B cell (primary cell): Measurements from ENCODE around the gene LCN9. TPM values are rescaled to one million over a fixed set of nuclear protein-coding genes. Genes with fewer than 3 reads are reported as not detected.

Experiments used
- ATAC-seq: fragments of 200-7000 bp; cut with Tn5 transposase; one replicate; pipeline ENCODE4 v1.10.0; 2021; ENCODE audit warnings: low read depth, mild to moderate bottlenecking, moderate number of reproducible peaks, moderate library complexity
- CTCF ChIA-PET: fragments of 350-600 bp; sonication (Branson Sonifier 250); formaldehyde crosslinking; loops from one replicate; lab custom pipeline; 2021; ENCODE audit warnings: antibody characterized with exemption, inconsistent platforms; lab: Charles Lee
- POLR2A ChIA-PET: fragments of 350-600 bp; sonication (Branson Sonifier 250); formaldehyde crosslinking; loops from one replicate; lab custom pipeline; 2021; ENCODE audit warnings: antibody characterized with exemption; lab: Charles Lee
- DNase-seq: peaks from one replicate; pipeline ENCODE4 v3.0.0; 2013
- H2AFZ ChIP-seq: 2 replicates; pipeline ENCODE4 v1.6.1; 2012; ENCODE audit warnings: mild to moderate bottlenecking, low read depth, low read length; ENCODE audit not compliant: insufficient read depth, poor library complexity, severe bottlenecking
- H3K27ac ChIP-seq, 2 donors: 1 replicate in 1 of 2; 2 replicates in 1 of 2; pipeline ENCODE4 v1.5.1; 2012 to 2013; ENCODE audit warnings: low read length in 2 of 2, mild to moderate bottlenecking in 2 of 2, moderate library complexity in 1 of 2
- H3K27me3 ChIP-seq, 4 experiments: fragments of 200-600 bp in 1 of 4; sonication (generic) in 1 of 4; replicated peaks in 1 of 4; 1 replicate in 2 of 4; 2 replicates in 2 of 4; pipeline versions ENCODE4 v1.6.1 to v1.7.0; 2013 to 2016; ENCODE audit warnings: low read length in 3 of 4, mild to moderate bottlenecking in 2 of 4, mixed read lengths in 1 of 4, moderate library complexity in 1 of 4; ENCODE audit not compliant: insufficient read depth in 4 of 4, control insufficient read depth in 3 of 4; ENCODE audit errors: control extremely low read depth in 1 of 4
- H3K36me3 ChIP-seq, 2 experiments: replicated peaks in 1 of 2; 1 replicate in 1 of 2; 2 replicates in 1 of 2; pipeline versions ENCODE4 v1.6.1 to v1.7.1; 2013; ENCODE audit warnings: low read length in 1 of 2; ENCODE audit not compliant: insufficient read depth in 2 of 2, control insufficient read depth in 1 of 2; ENCODE audit errors: control extremely low read depth in 1 of 2, extremely low read depth in 1 of 2
- H3K4me1 ChIP-seq, 2 donors: fragments of 200-600 bp in 1 of 2; sonication (generic) in 1 of 2; 1 replicate in 1 of 2; 2 replicates in 1 of 2; pipeline versions ENCODE4 v1.5.1 to v1.6.1; 2013 to 2017; ENCODE audit warnings: low read length in 2 of 2; ENCODE audit not compliant: control insufficient read depth in 2 of 2, insufficient read depth in 2 of 2
- H3K4me2 ChIP-seq: replicated peaks from 2 replicates; pipeline ENCODE3; 2012; ENCODE audit warnings: mild to moderate bottlenecking, low read depth, low read length; ENCODE audit not compliant: poor library complexity, severe bottlenecking
- H3K4me3 ChIP-seq, 5 experiments: fragments of 200-600 bp in 1 of 5; sonication (generic) in 1 of 5; 1 replicate in 3 of 5; 2 replicates in 2 of 5; pipeline versions ENCODE4 v1.5.1 to v1.7.0; 2011 to 2016; ENCODE audit warnings: low read length in 4 of 5, mild to moderate bottlenecking in 4 of 5, low read depth in 2 of 5, control low read depth in 1 of 5, moderate library complexity in 1 of 5; ENCODE audit not compliant: insufficient read depth in 1 of 5; ENCODE audit errors: control extremely low read depth in 1 of 5, extremely low read depth in 1 of 5
- H3K79me2 ChIP-seq: fragments of 200-600 bp; sonication (generic); one replicate; pipeline ENCODE4 v1.6.0; 2016; ENCODE audit warnings: low read length; ENCODE audit not compliant: control insufficient read depth, insufficient read depth
- H3K9ac ChIP-seq: fragments of 200-600 bp; sonication (generic); 2 replicates; pipeline ENCODE4 v1.6.1; 2017; ENCODE audit warnings: mild to moderate bottlenecking, low read length, moderate library complexity
- H3K9me3 ChIP-seq, 3 donors: one replicate each; pipeline versions ENCODE4 v1.6.1 to v1.7.1; 2013; ENCODE audit warnings: low read length in 2 of 3; ENCODE audit not compliant: control insufficient read depth in 2 of 3, insufficient read depth in 1 of 3; ENCODE audit errors: control extremely low read depth in 1 of 3
- H4K20me1 ChIP-seq: 2 replicates; pipeline ENCODE4 v1.6.0; 2012; ENCODE audit warnings: mild to moderate bottlenecking, low read length; ENCODE audit not compliant: insufficient read depth, control insufficient read depth, poor library complexity, severe bottlenecking
- H3K27ac Mint-ChIP-seq: one replicate; pipeline ENCODE4 v1.8.0; 2021; ENCODE audit warnings: mixed read lengths
- H3K27me3 Mint-ChIP-seq: one replicate; pipeline ENCODE4 v1.8.0; 2021; ENCODE audit warnings: mixed read lengths
- H3K4me1 Mint-ChIP-seq: one replicate; pipeline ENCODE4 v1.8.0; 2021; ENCODE audit warnings: mixed read lengths
- H3K4me3 Mint-ChIP-seq: one replicate; pipeline ENCODE4 v1.8.0; 2021; ENCODE audit warnings: mixed read lengths
- H3K9me3 Mint-ChIP-seq: one replicate; pipeline ENCODE4 v1.8.0; 2022; ENCODE audit warnings: mixed read lengths; ENCODE audit not compliant: insufficient read depth
- EZH2 ChIP-seq: IDR thresholded peaks from 2 replicates; pipeline ENCODE4 v1.6.1; 2012; ENCODE audit warnings: borderline replicate concordance, low read depth, mild to moderate bottlenecking, moderate library complexity, low read length; ENCODE audit not compliant: insufficient read depth, poor library complexity, severe bottlenecking
- WGBS: methylation state at CpG from one replicate; pipeline ENCODE4 v1.1.5; 2013; ENCODE audit warnings: missing lambda C conversion rate; ENCODE audit not compliant: insufficient coverage; 5-methylcytosine and 5-hydroxymethylcytosine counted together
- intact Hi-C: fragments of 100-400 bp; cut with micrococcal nuclease; formaldehyde crosslinking; loops from one replicate; pipeline ENCODE4 v1.10.0; 2022
- polyA plus RNA-seq: library from polyadenylated mRNA; depleted of rRNA; stranded (reverse); fragments of >200 nt; gene quantifications from 2 replicates; pipeline ENCODE4 v1.2.3, GENCODE V29; 2012
- total RNA-seq, 2 donors: library from RNA; stranded (reverse); fragments of 120-200 nt in 1 of 2; gene quantifications; 1 replicate in 1 of 2; 2 replicates in 1 of 2; pipeline versions ENCODE4 v1.2.3 to v1.2.4, GENCODE V29; 2013 to 2022
- TF ChIP-seq, protein P1 (sequence below): fragments of 200-600 bp; IDR thresholded peaks from one replicate; pipeline ENCODE4 v1.8.0; 2022; ENCODE audit warnings: antibody characterized with exemption, mild to moderate bottlenecking

LCN9 gene
- total and polyA plus RNA-seq, 2 donors (not counting 1 experiment from before 2014, with no cell fraction given), result not detected

- ChIA-PET POLR2A (no interaction called here), CTCF (interaction anchor here (1.3 kb wide), 1 partner anchor 19 kb away, joined by 3 read pairs; no protein-coding TSS in a partner anchor)
- no peaks in the 10 kb centered on the region for H3K4me1 Mint-ChIP-seq
Measured at GRCh38 chr9:135622415-135623020, 40.6 kb upstream of the LCN9 start.

GRCh38 chr9:135624282-135624681 is 38.8 kb upstream of the LCN9 start:
- H3K4me1 Mint-ChIP-seq, result no peaks in the 10 kb centered on the region
- peaks cover 8% of the 10 kb centered on the region for H3K27me3 Mint-ChIP-seq
- intact Hi-C loops, result loop anchor here (1.0 kb wide), 1 partner anchor 29 kb away; no protein-coding TSS in a partner anchor
- Histone ChIP-seq H3K27ac (no peak overlapping the region), H3K4me3 (no peak overlapping the region), H3K36me3 (no peaks in the 10 kb centered on the region), H3K4me1 (no peaks in the 10 kb centered on the region), H2AFZ (no peak overlapping the region), H3K9ac (no peak overlapping the region), H3K79me2 (no peaks in the 10 kb centered on the region), H3K27me3 (no peaks in the 10 kb centered on the region), H4K20me1 (no peaks in the 10 kb centered on the region), H3K4me2 (no peak overlapping the region), H3K9me3 (peaks cover 0 to 7% (median 6%) of the 10 kb centered on the region in 3 donors)
- WGBS, result 92% methylated on average over 11 of the region's 14 CpGs
- CTCF ChIA-PET, result interaction anchor here (0.7 to 0.8 kb wide), 3 partner anchors 19 to 212 kb away, joined by 3 read pairs; no protein-coding TSS in a partner anchor
- TF ChIP-seq, protein P1, sequence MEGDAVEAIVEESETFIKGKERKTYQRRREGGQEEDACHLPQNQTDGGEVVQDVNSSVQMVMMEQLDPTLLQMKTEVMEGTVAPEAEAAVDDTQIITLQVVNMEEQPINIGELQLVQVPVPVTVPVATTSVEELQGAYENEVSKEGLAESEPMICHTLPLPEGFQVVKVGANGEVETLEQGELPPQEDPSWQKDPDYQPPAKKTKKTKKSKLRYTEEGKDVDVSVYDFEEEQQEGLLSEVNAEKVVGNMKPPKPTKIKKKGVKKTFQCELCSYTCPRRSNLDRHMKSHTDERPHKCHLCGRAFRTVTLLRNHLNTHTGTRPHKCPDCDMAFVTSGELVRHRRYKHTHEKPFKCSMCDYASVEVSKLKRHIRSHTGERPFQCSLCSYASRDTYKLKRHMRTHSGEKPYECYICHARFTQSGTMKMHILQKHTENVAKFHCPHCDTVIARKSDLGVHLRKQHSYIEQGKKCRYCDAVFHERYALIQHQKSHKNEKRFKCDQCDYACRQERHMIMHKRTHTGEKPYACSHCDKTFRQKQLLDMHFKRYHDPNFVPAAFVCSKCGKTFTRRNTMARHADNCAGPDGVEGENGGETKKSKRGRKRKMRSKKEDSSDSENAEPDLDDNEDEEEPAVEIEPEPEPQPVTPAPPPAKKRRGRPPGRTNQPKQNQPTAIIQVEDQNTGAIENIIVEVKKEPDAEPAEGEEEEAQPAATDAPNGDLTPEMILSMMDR, result no peak
- no peak for TF ChIP-seq EZH2
- no peak overlapping the region for H3K4me3 Mint-ChIP-seq
- no peak for DNase-seq
- POLR2A ChIA-PET, result no interaction called here
- H3K9me3 Mint-ChIP-seq, result peaks cover 9% of the 10 kb centered on the region
- H3K27ac Mint-ChIP-seq, result no peak overlapping the region
- no peak for ATAC-seq

More at GRCh38 chr9:135622415-135623020, 40.6 kb upstream of the LCN9 start:
- 81% methylated on average over 9 of the region's 11 CpGs for WGBS
- ATAC-seq (no peak), DNase-seq (no peak)
- H3K4me3 Mint-ChIP-seq, result no peak overlapping the region
- Histone ChIP-seq H3K79me2 (no peaks in the 10 kb centered on the region), H2AFZ (no peak overlapping the region), H3K27me3 (no peaks in the 10 kb centered on the region), H3K36me3 (no peaks in the 10 kb centered on the region), H3K9ac (no peak overlapping the region), H3K4me3 (no peak overlapping the region), H3K9me3 (peaks cover 0 to 7% (median 2%) of the 10 kb centered on the region in 3 donors), H3K4me2 (no peak overlapping the region), H4K20me1 (no peaks in the 10 kb centered on the region), H3K27ac (no peak overlapping the region), H3K4me1 (no peaks in the 10 kb centered on the region)
- intact Hi-C loops, result no loop called here
- no peak overlapping the region for H3K27ac Mint-ChIP-seq
- H3K9me3 Mint-ChIP-seq, result peaks cover 2% of the 10 kb centered on the region
- H3K27me3 Mint-ChIP-seq, result peaks cover 8% of the 10 kb centered on the region
- no peak for TF ChIP-seq EZH2
- TF ChIP-seq, protein P1, result no peak
